Activated CD8-positive, alpha-beta T cell treated with anti-CD3 and anti-CD28 coated beads for 36 hours (primary cell): ENCODE measurements around the gene LARGE1. TPM values are rescaled to one million over a fixed set of nuclear protein-coding genes. Genes with fewer than 3 reads are reported as not detected.

Experiments
- ATAC-seq: fragments of 200-7000 bp; cut with Tn5 transposase; one replicate; pipeline ENCODE4 v1.10.0; 2021; ENCODE audit warnings: mild to moderate bottlenecking, moderate library complexity
- CTCF ChIA-PET: fragments of 350-600 bp; sonication (Branson Sonifier 250); formaldehyde crosslinking; loops from one replicate; lab custom pipeline; 2021; ENCODE audit warnings: antibody characterized with exemption; lab: Charles Lee
- POLR2A ChIA-PET: fragments of 350-600 bp; sonication (Branson Sonifier 250); formaldehyde crosslinking; loops from one replicate; lab custom pipeline; 2021; ENCODE audit warnings: antibody characterized with exemption; lab: Charles Lee
- DNase-seq: peaks from one replicate; pipeline ENCODE4 v3.0.0-alpha.2; 2020
- H3K27ac Mint-ChIP-seq: one replicate; pipeline ENCODE4 v1.8.0; 2021; ENCODE audit warnings: mild to moderate bottlenecking, mixed read lengths
- H3K27me3 Mint-ChIP-seq: one replicate; pipeline ENCODE4 v1.8.0; 2021; ENCODE audit warnings: mixed read lengths
- H3K36me3 Mint-ChIP-seq: one replicate; pipeline ENCODE4 v1.8.0; 2021; ENCODE audit warnings: low read depth, mixed read lengths
- H3K4me1 Mint-ChIP-seq: one replicate; pipeline ENCODE4 v1.8.0; 2021; ENCODE audit warnings: low read depth, mixed read lengths
- H3K4me3 Mint-ChIP-seq: one replicate; pipeline ENCODE4 v1.8.0; 2021; ENCODE audit warnings: mild to moderate bottlenecking, moderate library complexity, mixed read lengths
- H3K9me3 Mint-ChIP-seq: one replicate; pipeline ENCODE4 v1.8.0; 2021; ENCODE audit warnings: mixed read lengths
- CTCF ChIP-seq: fragments of 200-600 bp; IDR thresholded peaks from one replicate; pipeline ENCODE4 v1.8.0; 2022; ENCODE audit warnings: antibody characterized with exemption, mild to moderate bottlenecking
- intact Hi-C: fragments of 100-400 bp; cut with micrococcal nuclease; formaldehyde crosslinking; loops from one replicate; pipeline ENCODE4 v1.10.0; 2022
- total RNA-seq, 2 experiments: library from RNA; stranded (reverse); gene quantifications; one replicate each; pipeline ENCODE4 v1.2.3, GENCODE V29; 2021

Gene LARGE1
- total RNA-seq, 2 experiments from 2014 or later: 0.31 to 0.32 TPM

DNA sequence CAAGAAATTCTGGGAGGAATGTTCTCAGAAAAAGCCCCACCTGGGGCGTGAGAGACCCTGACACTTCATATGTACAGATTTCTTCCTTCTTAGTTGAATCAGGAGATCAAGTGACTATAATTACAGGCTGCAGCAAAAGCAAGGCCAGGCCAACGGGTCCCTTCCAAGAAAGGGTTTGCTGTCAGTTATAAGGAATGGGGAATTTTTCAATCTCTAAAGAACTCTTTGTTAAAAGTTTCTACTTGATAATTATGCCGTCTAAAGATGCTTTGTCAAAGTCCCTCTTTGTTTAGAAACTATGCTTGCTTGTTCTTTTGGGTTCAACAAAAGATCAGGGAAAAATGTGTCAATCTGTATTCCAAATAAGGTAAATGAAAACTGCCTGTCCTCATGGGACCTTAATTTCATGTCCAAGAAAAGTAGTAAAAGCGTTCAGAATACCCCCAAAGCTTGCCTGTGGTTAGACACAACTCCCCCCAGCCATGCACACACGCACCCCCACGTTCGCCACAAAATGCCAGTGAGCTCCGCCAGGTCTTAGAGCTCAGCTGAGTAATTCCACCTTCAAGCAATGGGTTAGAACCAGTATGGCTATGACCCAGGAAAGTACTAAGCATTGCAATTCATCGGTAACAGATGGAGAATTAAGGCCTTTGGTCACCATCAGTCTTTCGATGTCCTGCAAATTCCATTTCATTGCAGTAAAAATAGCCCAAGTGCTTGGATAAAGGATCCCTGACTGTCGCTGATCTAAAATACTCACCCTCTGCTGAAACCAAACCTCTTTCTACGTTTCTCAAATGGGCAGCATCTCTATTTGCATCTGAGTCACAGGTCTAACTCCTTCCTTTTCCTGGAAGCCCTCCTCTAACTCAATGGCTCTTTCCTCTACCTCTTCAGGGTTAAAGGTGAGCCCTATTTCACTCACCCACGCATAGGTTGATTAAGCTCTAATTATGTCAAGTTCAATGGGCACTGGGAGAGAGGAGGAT lies 442.9 kb downstream of the LARGE1 start:
- H3K27me3 Mint-ChIP-seq: no peaks in the 10 kb centered on the region
- ChIA-PET CTCF (no interaction called here), POLR2A (interaction anchor here (0.9 kb wide), 1 partner anchor 15 kb away, joined by 3 read pairs; no protein-coding TSS in a partner anchor)
- no peak for ATAC-seq
- no peaks in the 10 kb centered on the region for H3K9me3 Mint-ChIP-seq
- no peaks in the 10 kb centered on the region for H3K36me3 Mint-ChIP-seq
- no peaks in the 10 kb centered on the region for H3K4me1 Mint-ChIP-seq
- no peak overlapping the region for H3K27ac Mint-ChIP-seq
- intact Hi-C loops: no loop called here
- DNase-seq: no peak
- no peak overlapping the region for H3K4me3 Mint-ChIP-seq
- TF ChIP-seq CTCF: no peak

GRCh38 chr22:33476716-33477115 lies 443.6 kb downstream of the LARGE1 start:
- Mint-ChIP-seq H3K4me3 (no peak overlapping the region), H3K27me3 (no peaks in the 10 kb centered on the region), H3K36me3 (no peaks in the 10 kb centered on the region), H3K27ac (no peak overlapping the region), H3K4me1 (no peaks in the 10 kb centered on the region), H3K9me3 (no peaks in the 10 kb centered on the region)
- TF ChIP-seq CTCF: no peak
- ATAC-seq: no peak
- ChIA-PET POLR2A (no interaction called here), CTCF (no interaction called here)
- intact Hi-C loops: no loop called here
- DNase-seq: no peak

DNA sequence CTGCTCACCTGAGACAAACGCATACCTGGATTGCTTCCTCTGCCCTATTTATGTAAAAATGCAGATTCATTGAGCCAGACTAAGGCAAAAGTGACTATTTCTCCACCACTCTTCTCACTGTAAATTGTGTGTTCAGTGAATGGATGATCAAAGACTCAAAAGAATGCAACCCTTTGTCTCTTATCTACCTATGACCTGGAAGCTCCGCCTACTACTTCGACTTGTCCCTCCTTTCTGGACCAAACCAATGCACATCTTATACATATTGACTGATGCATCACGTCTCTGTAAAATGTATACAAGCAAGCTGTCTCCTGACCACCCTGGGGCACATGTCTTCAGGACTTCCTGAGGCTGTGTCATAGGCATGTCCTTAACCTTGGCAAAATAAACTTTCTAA lies 444.1 kb downstream of the LARGE1 start:
- ChIA-PET POLR2A (interaction anchor here (0.6 kb wide), 1 partner anchor 10 kb away, joined by 3 read pairs; no protein-coding TSS in a partner anchor), CTCF (no interaction called here)
- intact Hi-C loops: no loop called here
- no peaks in the 10 kb centered on the region for H3K36me3 Mint-ChIP-seq
- H3K4me3 Mint-ChIP-seq: no peak overlapping the region
- H3K9me3 Mint-ChIP-seq: no peaks in the 10 kb centered on the region
- no peak overlapping the region for H3K27ac Mint-ChIP-seq
- ATAC-seq (no peak), DNase-seq (no peak)
- H3K4me1 Mint-ChIP-seq: no peaks in the 10 kb centered on the region
- H3K27me3 Mint-ChIP-seq: no peaks in the 10 kb centered on the region
- no peak for TF ChIP-seq CTCF

GRCh38 chr22:33474587-33474986 lies 445.7 kb downstream of the LARGE1 start:
- no peak for TF ChIP-seq CTCF
- Mint-ChIP-seq H3K4me3 (no peak overlapping the region), H3K9me3 (no peaks in the 10 kb centered on the region), H3K27ac (no peak overlapping the region), H3K4me1 (no peaks in the 10 kb centered on the region), H3K36me3 (no peaks in the 10 kb centered on the region), H3K27me3 (no peaks in the 10 kb centered on the region)
- ATAC-seq: no peak
- intact Hi-C loops: no loop called here
- ChIA-PET CTCF (no interaction called here), POLR2A (no interaction called here)
- no peak for DNase-seq
